Measurements from ENCODE around the gene MYL2.

Gene MYL2

GRCh38 chr12:110929818-110930217 is 9.4 kb upstream of the MYL2 start:
- DNase-seq = no peak

DNA sequence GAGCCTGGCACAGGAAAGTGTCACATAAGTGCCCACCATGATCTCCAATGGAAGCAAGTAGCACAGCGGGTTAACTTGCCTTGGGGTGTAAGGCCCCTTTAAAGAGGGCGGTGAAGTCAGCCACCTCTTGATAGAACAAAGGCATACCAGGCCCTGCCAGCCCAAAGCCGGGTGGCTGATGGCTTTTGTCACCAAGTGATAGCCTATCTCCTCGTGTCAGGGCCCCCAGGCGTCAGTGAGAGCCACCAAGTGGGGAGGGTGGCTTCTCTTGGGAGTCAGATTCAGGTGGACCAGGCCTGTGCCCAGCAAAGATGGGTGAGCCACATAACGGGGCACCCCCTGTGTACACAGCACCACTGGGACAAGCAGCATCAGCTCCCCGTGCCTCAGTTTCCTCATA is 8.3 kb upstream of the MYL2 start:
- no peak for DNase-seq

- no peak for DNase-seq
Observed at GRCh38 chr12:110927546-110927945, 7.2 kb upstream of the MYL2 start.

DNA sequence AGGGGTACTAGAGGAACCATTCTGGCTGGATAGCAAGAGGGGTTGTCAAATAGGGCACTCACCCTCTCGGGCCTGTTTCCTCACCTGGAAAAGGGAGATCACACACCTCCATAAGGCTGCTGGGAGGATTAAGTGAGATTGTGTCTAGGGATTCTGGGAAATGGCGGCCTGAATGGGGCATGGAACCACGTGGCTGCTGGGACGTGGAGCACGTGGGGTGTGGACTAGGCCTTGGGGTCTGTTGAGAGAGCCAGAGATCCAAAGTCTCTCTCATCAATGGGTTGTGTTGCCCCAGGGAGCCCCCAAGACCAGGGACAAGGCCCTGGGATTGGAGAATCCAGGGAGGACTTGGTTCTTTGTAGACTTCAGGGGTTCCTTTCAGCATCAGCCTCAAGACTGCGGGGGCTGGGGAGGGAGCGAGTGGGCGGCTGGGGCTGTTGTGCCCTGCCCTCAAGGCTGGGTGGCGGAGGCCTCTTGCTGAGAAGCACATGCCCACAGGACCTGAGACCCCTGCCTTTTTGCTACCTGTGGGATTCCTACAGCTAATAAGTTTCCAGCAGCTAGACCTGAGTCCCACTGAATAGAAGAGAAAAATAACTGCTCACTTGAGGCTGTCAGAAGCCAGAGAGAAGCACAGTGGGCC is 3.4 kb upstream of the MYL2 start:
- no peak for DNase-seq

DNA sequence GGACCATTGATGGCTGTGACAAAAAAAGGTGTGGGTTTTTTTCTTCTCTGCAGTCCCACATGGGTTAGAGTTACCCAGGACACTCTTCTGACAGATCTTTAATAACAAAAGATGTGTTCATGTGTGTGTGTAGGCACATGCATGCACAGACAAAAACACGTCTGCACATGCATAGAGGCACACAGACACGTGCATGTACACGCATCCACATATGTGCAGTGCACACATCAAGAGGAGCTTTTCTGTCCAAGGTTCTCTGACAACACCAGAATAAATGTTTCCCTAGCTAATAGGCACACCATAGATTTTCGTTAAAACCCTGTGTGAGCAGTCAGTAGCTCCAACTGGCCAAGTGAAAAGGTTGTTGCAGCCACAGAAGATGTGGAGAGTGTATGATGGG is 2.8 kb upstream of the MYL2 start:
- DNase-seq = no peak

DNA sequence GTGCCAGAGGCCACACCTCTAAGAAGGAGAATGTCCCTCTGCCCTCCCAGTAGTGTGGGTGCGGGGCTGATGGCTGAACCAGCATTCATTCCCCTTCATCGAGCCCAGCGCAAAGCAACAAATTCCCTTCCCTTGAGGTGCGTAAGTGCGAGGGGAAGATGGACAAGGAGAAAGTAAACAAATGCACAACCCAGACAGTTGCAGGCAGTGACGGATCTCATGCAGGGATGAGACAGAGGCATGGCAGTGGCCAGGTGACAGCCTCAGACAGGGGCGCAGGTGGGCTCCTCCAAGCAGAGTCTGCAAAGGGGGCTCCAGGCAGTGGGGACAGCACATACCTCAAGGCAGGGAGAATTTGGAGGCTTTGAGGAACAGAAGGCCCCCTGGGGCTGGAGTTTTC is 2.3 kb upstream of the MYL2 start:
- no peak for DNase-seq

- DNase-seq = no peak
Observed at GRCh38 chr12:110921262-110921661, 883 bp upstream of the MYL2 start.

DNA sequence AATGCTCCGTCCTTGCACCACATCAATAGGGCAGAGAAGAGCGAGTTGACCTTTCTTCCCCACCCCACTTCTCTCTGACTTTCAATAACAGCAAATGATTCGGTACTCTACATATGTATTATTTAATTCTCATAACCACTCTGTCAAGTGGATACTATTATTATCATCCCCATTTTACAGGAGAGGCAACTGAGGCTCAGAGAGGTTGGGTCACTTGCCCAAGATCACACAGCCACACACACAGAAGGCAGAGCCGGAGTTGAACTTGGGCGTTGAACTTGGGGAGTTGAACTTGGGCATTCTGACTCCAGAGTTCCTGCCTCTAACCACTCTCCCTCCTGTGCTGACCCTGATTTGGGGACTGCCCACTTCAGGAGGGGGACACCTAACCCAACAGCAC is 659 bp downstream of the MYL2 start:
- no peak for DNase-seq

DNA sequence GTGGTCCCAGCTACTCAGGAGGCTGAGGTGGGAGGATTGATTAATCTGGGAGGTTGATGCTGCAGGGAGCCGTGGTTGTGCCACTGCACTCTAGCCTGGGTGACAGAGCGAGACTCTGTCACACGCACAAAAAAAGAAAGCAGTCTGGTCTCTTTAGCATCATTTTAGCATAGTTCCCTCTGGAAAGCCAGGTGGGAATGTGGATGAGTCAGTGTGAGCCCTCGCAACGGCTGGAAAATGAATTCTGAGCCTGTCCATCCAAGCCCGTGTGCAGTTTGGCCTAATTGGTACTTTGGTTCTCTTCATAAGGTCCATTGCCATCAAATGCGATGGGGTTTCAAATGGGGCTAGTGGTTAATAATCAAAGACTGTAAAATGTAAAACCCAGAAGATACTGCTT is 2.4 kb downstream of the MYL2 start:
- DNase-seq = no peak

GRCh38 chr12:110917467-110917866 is 2.9 kb downstream of the MYL2 start:
- no peak for DNase-seq

DNA sequence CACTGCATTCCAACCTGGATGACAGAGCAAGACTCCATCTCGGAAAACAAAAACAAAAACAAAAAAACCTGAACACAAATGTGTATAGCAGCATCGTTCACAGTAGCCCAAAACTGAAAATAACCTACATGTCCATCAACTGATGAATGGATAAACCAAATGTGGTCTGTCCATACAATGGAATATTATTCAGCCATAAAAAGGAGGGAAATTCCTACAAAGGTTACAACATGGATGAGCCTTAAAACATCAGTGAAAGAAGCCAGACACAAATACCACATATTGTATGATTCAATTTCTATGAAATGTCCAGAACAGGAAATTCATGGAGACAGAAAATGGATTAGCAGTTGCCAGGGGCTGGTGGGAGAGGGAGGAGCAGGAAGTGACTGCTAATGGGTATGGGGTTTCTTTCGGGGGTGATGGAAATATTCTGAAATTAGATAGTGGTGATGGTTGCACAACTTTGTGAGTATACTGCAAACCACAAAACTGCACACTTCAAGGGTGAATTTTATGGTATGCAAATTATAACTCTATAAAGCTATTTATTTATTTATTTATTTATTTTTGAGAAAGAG is 4.0 kb downstream of the MYL2 start:
- DNase-seq = no peak

GRCh38 chr12:110913119-110914056 is 7.0 kb downstream of the MYL2 start:
- no peak for DNase-seq

DNA sequence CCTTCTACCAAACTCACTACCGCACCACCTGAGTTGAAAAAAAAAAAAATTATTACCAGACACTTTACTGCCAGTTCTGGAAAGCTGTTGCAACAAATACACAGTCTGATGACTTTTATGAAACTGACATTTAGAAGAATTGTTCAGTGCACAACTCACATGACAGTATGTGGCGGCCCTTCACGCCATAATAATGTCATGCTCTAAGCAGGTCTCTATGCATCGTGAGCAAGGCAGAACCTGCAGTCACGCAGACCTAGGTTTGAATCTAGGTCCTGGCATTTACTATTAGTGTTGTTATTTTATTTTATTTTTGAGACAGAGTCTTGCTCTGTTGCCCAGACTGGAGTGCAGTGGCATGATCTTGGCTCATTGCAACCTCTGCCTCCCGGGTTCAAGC is 8.1 kb downstream of the MYL2 start:
- DNase-seq = no peak

GRCh38 chr12:110908377-110909152 is 11.8 kb downstream of the MYL2 start:
- DNase-seq = no peak

DNA sequence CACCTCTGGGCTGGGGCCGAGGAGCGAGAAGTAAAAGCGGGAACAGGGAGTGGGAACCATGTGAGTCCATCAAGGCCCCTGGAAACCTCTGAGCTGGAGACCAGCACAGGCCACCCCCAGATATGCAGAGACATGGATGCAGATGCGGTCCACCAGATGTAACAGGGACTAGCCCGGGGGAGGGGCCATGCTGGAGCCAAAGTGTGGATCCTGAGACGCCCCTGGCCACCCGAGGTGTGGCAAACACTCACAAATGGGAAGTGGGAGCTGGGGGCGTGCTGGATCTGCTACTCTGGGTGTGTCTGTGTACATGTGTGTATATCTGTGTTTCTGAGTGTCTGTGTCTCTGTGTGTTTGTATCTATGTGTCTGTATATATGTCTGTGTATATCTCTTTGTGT is 12.8 kb downstream of the MYL2 start:
- no peak for DNase-seq

DNA sequence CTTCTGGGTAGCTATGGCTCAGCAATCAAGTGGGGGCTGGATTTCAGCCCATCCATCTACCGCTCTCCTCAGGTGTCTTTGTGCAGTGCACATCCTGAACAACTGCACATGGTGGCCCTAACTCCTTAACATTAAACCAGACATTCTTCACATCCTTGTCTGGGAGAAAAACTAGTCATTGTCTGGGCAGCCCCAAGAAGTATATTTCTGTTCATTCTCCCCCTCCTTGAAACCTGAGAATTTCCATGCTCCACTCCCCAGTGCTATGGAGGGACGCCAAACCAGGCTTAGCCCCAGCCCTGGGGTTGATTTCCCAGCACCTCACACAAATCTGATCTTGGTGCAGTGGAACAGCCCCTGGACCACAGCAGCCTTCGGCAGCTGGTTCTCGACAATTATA is 13.4 kb downstream of the MYL2 start:
- no peak for DNase-seq

- no peak for DNase-seq
Observed at GRCh38 chr12:110906516-110906915, 13.9 kb downstream of the MYL2 start.

DNA sequence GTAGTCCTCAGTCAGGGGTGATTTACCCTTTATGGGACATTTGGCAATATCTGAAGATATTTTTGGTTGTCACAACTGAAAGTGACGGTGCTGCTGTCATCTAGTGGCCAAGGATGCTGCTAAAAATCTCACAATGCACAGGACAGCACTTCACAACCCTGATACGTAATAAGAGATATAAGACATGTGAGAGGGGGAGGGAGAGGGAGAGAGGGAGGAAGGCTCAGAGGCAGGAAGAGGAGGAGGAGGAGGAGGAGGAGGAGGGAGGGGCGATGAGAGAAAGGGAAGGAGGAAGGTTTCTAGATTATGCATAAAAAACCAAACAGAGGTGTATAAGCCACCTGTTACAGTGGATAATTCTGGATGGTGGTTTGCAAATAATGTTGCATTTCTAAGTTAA is 14.3 kb downstream of the MYL2 start:
- no peak for DNase-seq

DNA sequence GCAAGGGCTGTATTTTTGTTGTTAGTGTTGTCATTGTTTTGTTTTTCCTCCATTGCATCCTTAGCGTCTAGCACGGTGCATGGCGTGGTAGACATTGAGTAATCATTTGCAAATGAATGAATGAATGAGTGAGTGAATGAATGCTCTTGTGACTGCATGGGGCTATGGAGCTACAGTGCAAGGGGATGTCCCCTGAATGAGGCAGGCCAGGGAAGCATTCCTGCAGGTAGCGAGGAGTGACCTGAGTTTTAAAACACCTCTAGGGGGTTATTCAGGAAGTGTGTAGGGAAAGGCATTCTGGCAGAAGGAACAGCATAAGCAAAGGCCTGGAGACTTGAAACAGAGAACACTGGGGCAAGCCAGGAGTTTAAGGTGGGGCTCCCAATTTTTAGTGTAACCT is 16.9 kb downstream of the MYL2 start:
- no peak for DNase-seq

GRCh38 chr12:110901401-110901800 is 19.0 kb downstream of the MYL2 start:
- no peak for DNase-seq

DNA sequence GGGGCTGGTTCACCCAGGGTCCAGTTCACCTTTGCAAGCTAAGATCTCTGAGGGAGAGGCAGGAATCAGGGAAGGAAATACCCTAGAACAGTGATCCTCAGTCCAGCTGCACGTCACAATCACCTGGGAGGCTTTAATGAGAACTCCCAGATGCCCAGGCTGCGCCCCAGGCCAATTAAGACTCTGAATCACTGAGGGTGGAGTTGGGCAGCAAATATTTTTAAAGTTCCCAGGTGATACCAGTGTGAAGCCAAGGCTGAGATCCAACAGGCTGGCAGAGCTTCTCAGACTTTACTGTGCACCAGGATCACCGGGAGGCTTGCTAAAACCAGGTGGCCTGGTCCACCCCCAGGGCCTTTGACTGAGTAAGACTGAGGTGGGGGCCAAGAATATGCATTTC is 23.8 kb downstream of the MYL2 start:
- no peak for DNase-seq

GRCh38 chr12:110893956-110894355 is 26.4 kb downstream of the MYL2 start:
- no peak for DNase-seq

GRCh38 chr12:110889361-110889760 is 31.0 kb downstream of the MYL2 start:
- no peak for DNase-seq

Data from NCI-H2171 treated with DMSO at 0.1 percent for 48 hours (cell line).